ENCODE measurements around the gene BAZ1A. TPM values are rescaled to one million over a fixed set of nuclear protein-coding genes. Genes with fewer than 3 reads are reported as not detected.

BAZ1A gene
- total RNA-seq, 2 experiments from 2014 or later, result 50.8 to 57.0 TPM

- H3K4me3 Mint-ChIP-seq, result no peak overlapping the region
- no peak for DNase-seq
- H3K27ac Mint-ChIP-seq, result no peak overlapping the region
- CTCF ChIA-PET, result interaction anchor here (0.6 kb wide), 1 partner anchor 347 kb away, joined by 5 read pairs; no protein-coding TSS in a partner anchor
- intact Hi-C loops (cut with micrococcal nuclease), result no loop called here
- H3K4me1 Mint-ChIP-seq (ENCODE audit: low read depth), result no peaks in the 10 kb centered on the region
- H3K9me3 Mint-ChIP-seq, result no peaks in the 10 kb centered on the region
- H3K36me3 Mint-ChIP-seq (ENCODE audit: low read depth), result no peaks in the 10 kb centered on the region
- H3K27me3 Mint-ChIP-seq (ENCODE audit: low read depth), result no peaks in the 10 kb centered on the region
Observed at GRCh38 chr14:34883954-34884353, 8.8 kb upstream of the BAZ1A start.

- H3K27ac Mint-ChIP-seq, result peak overlapping the region; percentile 98
- DNase-seq, result peak; percentile 68
- H3K4me1 Mint-ChIP-seq (ENCODE audit: low read depth), result peaks cover 32% of the 10 kb centered on the region
- H3K4me3 Mint-ChIP-seq, result peak overlapping the region; percentile 100
- no peaks in the 10 kb centered on the region for H3K9me3 Mint-ChIP-seq
- H3K27me3 Mint-ChIP-seq (ENCODE audit: low read depth), result no peaks in the 10 kb centered on the region
- CTCF ChIA-PET, result interaction anchor here (0.7 to 1.3 kb wide), 3 partner anchors 9 to 107 kb away, joined by 3 read pairs; no protein-coding TSS in a partner anchor
- peaks cover 24% of the 10 kb centered on the region for H3K36me3 Mint-ChIP-seq (ENCODE audit: low read depth)
- intact Hi-C loops (cut with micrococcal nuclease), result loop anchor here (1.0 to 5.0 kb wide), 2 partner anchors 202 to 337 kb away; partner anchors contain the start of gene EAPP
Observed at GRCh38 chr14:34874386-34875030, 652 bp downstream of the BAZ1A start.

GRCh38 chr14:34873589-34874385, 1.4 kb downstream of the BAZ1A start:
- Mint-ChIP-seq H3K36me3 (ENCODE audit: low read depth) (peaks cover 24% of the 10 kb centered on the region), H3K27me3 (ENCODE audit: low read depth) (no peaks in the 10 kb centered on the region), H3K4me3 (peak overlapping the region; percentile 89), H3K27ac (peak overlapping the region; percentile 98), H3K4me1 (ENCODE audit: low read depth) (peaks cover 35% of the 10 kb centered on the region), H3K9me3 (no peaks in the 10 kb centered on the region)
- intact Hi-C loops (cut with micrococcal nuclease), result loop anchor here (1.0 to 5.0 kb wide), 19 partner anchors 17 to 1447 kb away; partner anchors contain the start of genes CFL2, EAPP, FAM177A1 and MBIP
- CTCF ChIA-PET, result no interaction called here
- DNase-seq, result peak; percentile 95

- H3K36me3 Mint-ChIP-seq (ENCODE audit: low read depth), result peaks cover 28% of the 10 kb centered on the region
Observed at GRCh38 chr14:34872822-34873588, 2.2 kb downstream of the BAZ1A start.

GRCh38 chr14:34867199-34867598, 8.0 kb downstream of the BAZ1A start:
- H3K9me3 Mint-ChIP-seq, result no peaks in the 10 kb centered on the region
- H3K4me3 Mint-ChIP-seq, result no peak overlapping the region
- H3K36me3 Mint-ChIP-seq (ENCODE audit: low read depth), result peaks cover 16% of the 10 kb centered on the region
- CTCF ChIA-PET, result no interaction called here
- H3K27ac Mint-ChIP-seq, result no peak overlapping the region
- peaks cover 49% of the 10 kb centered on the region for H3K4me1 Mint-ChIP-seq (ENCODE audit: low read depth)
- H3K27me3 Mint-ChIP-seq (ENCODE audit: low read depth), result no peaks in the 10 kb centered on the region
- DNase-seq, result no peak
- intact Hi-C loops (cut with micrococcal nuclease), result no loop called here

More at GRCh38 chr14:34872822-34873588, 2.2 kb downstream of the BAZ1A start:
- H3K9me3 Mint-ChIP-seq, result no peaks in the 10 kb centered on the region
- H3K4me1 Mint-ChIP-seq (ENCODE audit: low read depth), result peaks cover 40% of the 10 kb centered on the region
- H3K27ac Mint-ChIP-seq, result peak overlapping the region; percentile 98
- peak overlapping the region; percentile 89 for H3K4me3 Mint-ChIP-seq
- intact Hi-C loops (cut with micrococcal nuclease), result loop anchor here (1.0 to 5.0 kb wide), 18 partner anchors 16 to 1447 kb away; partner anchors contain the start of genes CFL2, EAPP, FAM177A1 and MBIP
- CTCF ChIA-PET, result no interaction called here
- no peaks in the 10 kb centered on the region for H3K27me3 Mint-ChIP-seq (ENCODE audit: low read depth)
- no peak for DNase-seq

- H3K4me1 Mint-ChIP-seq (ENCODE audit: low read depth), result peaks cover 38% of the 10 kb centered on the region
- DNase-seq, result no peak
- no peaks in the 10 kb centered on the region for H3K27me3 Mint-ChIP-seq (ENCODE audit: low read depth)
- H3K9me3 Mint-ChIP-seq, result no peaks in the 10 kb centered on the region
- H3K36me3 Mint-ChIP-seq (ENCODE audit: low read depth), result peaks cover 13% of the 10 kb centered on the region
- H3K27ac Mint-ChIP-seq, result no peak overlapping the region
- intact Hi-C loops (cut with micrococcal nuclease), result no loop called here
- CTCF ChIA-PET, result interaction anchor here (0.6 to 1.1 kb wide), 4 partner anchors 9 to 168 kb away, joined by 3 to 5 read pairs (median 4); partner anchors contain the start of gene BAZ1A
- H3K4me3 Mint-ChIP-seq, result no peak overlapping the region
Observed at GRCh38 chr14:34865889-34866574, 9.1 kb downstream of the BAZ1A start.

- peaks cover 24% of the 10 kb centered on the region for H3K4me1 Mint-ChIP-seq (ENCODE audit: low read depth)
- H3K36me3 Mint-ChIP-seq (ENCODE audit: low read depth), result peaks cover 19% of the 10 kb centered on the region
- CTCF ChIA-PET, result no interaction called here
Observed at GRCh38 chr14:34863844-34864243, 11.3 kb downstream of the BAZ1A start.

GRCh38 chr14:34858765-34859164, 16.4 kb downstream of the BAZ1A start:
- H3K9me3 Mint-ChIP-seq, result no peaks in the 10 kb centered on the region
- no peak overlapping the region for H3K27ac Mint-ChIP-seq
- no peak for DNase-seq
- intact Hi-C loops (cut with micrococcal nuclease), result no loop called here
- CTCF ChIA-PET, result no interaction called here
- H3K36me3 Mint-ChIP-seq (ENCODE audit: low read depth), result peaks cover 36% of the 10 kb centered on the region
- H3K27me3 Mint-ChIP-seq (ENCODE audit: low read depth), result no peaks in the 10 kb centered on the region
- peaks cover 23% of the 10 kb centered on the region for H3K4me1 Mint-ChIP-seq (ENCODE audit: low read depth)
- no peak overlapping the region for H3K4me3 Mint-ChIP-seq

More at GRCh38 chr14:34863844-34864243, 11.3 kb downstream of the BAZ1A start:
- Mint-ChIP-seq H3K27ac (no peak overlapping the region), H3K9me3 (no peaks in the 10 kb centered on the region), H3K4me3 (no peak overlapping the region), H3K27me3 (ENCODE audit: low read depth) (no peaks in the 10 kb centered on the region)
- DNase-seq, result no peak
- intact Hi-C loops (cut with micrococcal nuclease), result no loop called here

- Mint-ChIP-seq H3K4me3 (no peak overlapping the region), H3K27me3 (ENCODE audit: low read depth) (no peaks in the 10 kb centered on the region), H3K27ac (peak overlapping the region; percentile 40), H3K9me3 (no peaks in the 10 kb centered on the region), H3K4me1 (ENCODE audit: low read depth) (peaks cover 27% of the 10 kb centered on the region), H3K36me3 (ENCODE audit: low read depth) (peaks cover 44% of the 10 kb centered on the region)
- intact Hi-C loops (cut with micrococcal nuclease), result loop anchor here (2.0 kb wide), 1 partner anchor 15 kb away; no protein-coding TSS in a partner anchor
- CTCF ChIA-PET, result interaction anchor here (0.6 kb wide), 1 partner anchor 137 kb away, joined by 3 read pairs; no protein-coding TSS in a partner anchor
- DNase-seq, result no peak
Observed at GRCh38 chr14:34857689-34858449, 17.3 kb downstream of the BAZ1A start.

- CTCF ChIA-PET, result no interaction called here
- DNase-seq, result no peak
Observed at GRCh38 chr14:34853041-34853440, 22.1 kb downstream of the BAZ1A start.

GRCh38 chr14:34851395-34851794, 23.8 kb downstream of the BAZ1A start:
- H3K9me3 Mint-ChIP-seq, result no peaks in the 10 kb centered on the region
- H3K27me3 Mint-ChIP-seq (ENCODE audit: low read depth), result no peaks in the 10 kb centered on the region
- no peak overlapping the region for H3K4me3 Mint-ChIP-seq
- peaks cover 13% of the 10 kb centered on the region for H3K4me1 Mint-ChIP-seq (ENCODE audit: low read depth)
- CTCF ChIA-PET, result no interaction called here
- DNase-seq, result no peak
- H3K36me3 Mint-ChIP-seq (ENCODE audit: low read depth), result peaks cover 37% of the 10 kb centered on the region
- no peak overlapping the region for H3K27ac Mint-ChIP-seq
- intact Hi-C loops (cut with micrococcal nuclease), result no loop called here

More at GRCh38 chr14:34853041-34853440, 22.1 kb downstream of the BAZ1A start:
- intact Hi-C loops (cut with micrococcal nuclease), result no loop called here
- Mint-ChIP-seq H3K4me3 (no peak overlapping the region), H3K36me3 (ENCODE audit: low read depth) (peaks cover 42% of the 10 kb centered on the region), H3K9me3 (no peaks in the 10 kb centered on the region), H3K4me1 (ENCODE audit: low read depth) (peaks cover 24% of the 10 kb centered on the region), H3K27me3 (ENCODE audit: low read depth) (no peaks in the 10 kb centered on the region), H3K27ac (peak overlapping the region; percentile 53)
